ENCODE results near the gene CDH4.

Gene CDH4

DNA sequence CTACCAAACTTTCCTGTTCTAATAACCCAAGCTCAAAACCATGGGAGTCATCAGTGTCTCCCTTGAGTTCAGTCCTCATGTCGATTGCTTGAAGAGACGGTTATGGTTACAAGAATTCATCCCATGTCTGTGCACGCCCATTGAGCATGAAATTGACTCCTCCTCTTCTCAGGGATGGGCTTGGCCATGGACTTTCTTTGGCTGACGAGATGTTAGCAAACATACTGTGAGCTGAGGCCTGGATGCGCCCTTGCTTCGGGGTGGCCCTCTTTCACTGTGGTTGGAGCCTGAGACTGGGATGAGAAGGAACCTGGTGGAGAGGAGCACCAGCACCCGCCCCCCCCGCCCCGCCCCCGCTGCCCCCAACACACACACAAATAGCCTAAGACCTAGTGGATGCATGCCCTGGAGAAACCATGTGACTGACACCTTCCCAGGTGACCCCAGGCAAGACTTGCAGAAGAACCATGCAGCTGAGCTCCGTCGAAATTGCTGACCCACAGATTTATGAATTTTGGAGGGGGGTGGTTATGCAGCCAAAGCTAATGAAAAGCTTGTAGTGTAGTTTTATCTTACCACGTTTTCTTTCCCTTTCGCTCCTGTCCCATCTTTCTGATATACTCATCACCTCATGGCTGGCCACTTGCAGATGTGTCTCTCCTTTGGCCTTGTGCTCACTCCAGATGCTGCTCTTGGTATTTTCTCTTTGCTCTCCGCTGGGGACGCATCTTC is 231.4 kb downstream of the CDH4 start:
- H3K36me3 ChIP-seq = no peaks in the 10 kb centered on the region
- H3K9me3 ChIP-seq = no peaks in the 10 kb centered on the region
- TF ChIP-seq, protein P1, sequence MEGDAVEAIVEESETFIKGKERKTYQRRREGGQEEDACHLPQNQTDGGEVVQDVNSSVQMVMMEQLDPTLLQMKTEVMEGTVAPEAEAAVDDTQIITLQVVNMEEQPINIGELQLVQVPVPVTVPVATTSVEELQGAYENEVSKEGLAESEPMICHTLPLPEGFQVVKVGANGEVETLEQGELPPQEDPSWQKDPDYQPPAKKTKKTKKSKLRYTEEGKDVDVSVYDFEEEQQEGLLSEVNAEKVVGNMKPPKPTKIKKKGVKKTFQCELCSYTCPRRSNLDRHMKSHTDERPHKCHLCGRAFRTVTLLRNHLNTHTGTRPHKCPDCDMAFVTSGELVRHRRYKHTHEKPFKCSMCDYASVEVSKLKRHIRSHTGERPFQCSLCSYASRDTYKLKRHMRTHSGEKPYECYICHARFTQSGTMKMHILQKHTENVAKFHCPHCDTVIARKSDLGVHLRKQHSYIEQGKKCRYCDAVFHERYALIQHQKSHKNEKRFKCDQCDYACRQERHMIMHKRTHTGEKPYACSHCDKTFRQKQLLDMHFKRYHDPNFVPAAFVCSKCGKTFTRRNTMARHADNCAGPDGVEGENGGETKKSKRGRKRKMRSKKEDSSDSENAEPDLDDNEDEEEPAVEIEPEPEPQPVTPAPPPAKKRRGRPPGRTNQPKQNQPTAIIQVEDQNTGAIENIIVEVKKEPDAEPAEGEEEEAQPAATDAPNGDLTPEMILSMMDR (IDR thresholded peaks at IDR 0.05) = no peak
- no peaks in the 10 kb centered on the region for H3K4me1 ChIP-seq (ENCODE audit: control insufficient read depth in 1 of 2, insufficient read depth in 1 of 2, low read depth in 1 of 2, low read length in 1 of 2)
- H3K27ac ChIP-seq = no peak overlapping the region
- H3K27me3 ChIP-seq = no peaks in the 10 kb centered on the region
- H3K4me3 ChIP-seq (ENCODE audit: low read depth in 1 of 2, low read length in 1 of 2) = no peak overlapping the region

GRCh38 chr20:61486198-61486597 is 234.1 kb downstream of the CDH4 start:
- no peaks in the 10 kb centered on the region for H3K36me3 ChIP-seq
- H3K27me3 ChIP-seq = no peaks in the 10 kb centered on the region
- no peak overlapping the region for H3K4me3 ChIP-seq (ENCODE audit: low read depth in 1 of 2, low read length in 1 of 2)
- TF ChIP-seq, protein P1 (IDR thresholded peaks at IDR 0.05) = no peak
- no peaks in the 10 kb centered on the region for H3K9me3 ChIP-seq
- no peaks in the 10 kb centered on the region for H3K4me1 ChIP-seq (ENCODE audit: control insufficient read depth in 1 of 2, insufficient read depth in 1 of 2, low read depth in 1 of 2, low read length in 1 of 2)
- no peak overlapping the region for H3K27ac ChIP-seq

GRCh38 chr20:61487346-61487996 is 235.4 kb downstream of the CDH4 start:
- TF ChIP-seq, protein P1 (IDR thresholded peaks at IDR 0.05) = no peak
- no peaks in the 10 kb centered on the region for H3K4me1 ChIP-seq (ENCODE audit: control insufficient read depth in 1 of 2, insufficient read depth in 1 of 2, low read depth in 1 of 2, low read length in 1 of 2)
- no peak overlapping the region for H3K27ac ChIP-seq
- H3K27me3 ChIP-seq = no peaks in the 10 kb centered on the region
- no peaks in the 10 kb centered on the region for H3K36me3 ChIP-seq
- no peaks in the 10 kb centered on the region for H3K9me3 ChIP-seq
- H3K4me3 ChIP-seq (ENCODE audit: low read depth in 1 of 2, low read length in 1 of 2) = no peak overlapping the region

GRCh38 chr20:61487997-61488371 is 235.9 kb downstream of the CDH4 start:
- Histone ChIP-seq H3K27me3 (no peaks in the 10 kb centered on the region), H3K27ac (no peak overlapping the region), H3K9me3 (no peaks in the 10 kb centered on the region), H3K4me3 (ENCODE audit: low read depth in 1 of 2, low read length in 1 of 2) (no peak overlapping the region), H3K36me3 (no peaks in the 10 kb centered on the region), H3K4me1 (ENCODE audit: control insufficient read depth in 1 of 2, insufficient read depth in 1 of 2, low read depth in 1 of 2, low read length in 1 of 2) (no peaks in the 10 kb centered on the region)
- TF ChIP-seq, protein P1 (IDR thresholded peaks at IDR 0.05) = no peak

GRCh38 chr20:61490721-61491120 is 238.7 kb downstream of the CDH4 start:
- Histone ChIP-seq H3K36me3 (no peaks in the 10 kb centered on the region), H3K27ac (no peak overlapping the region), H3K4me1 (ENCODE audit: control insufficient read depth in 1 of 2, insufficient read depth in 1 of 2, low read depth in 1 of 2, low read length in 1 of 2) (no peaks in the 10 kb centered on the region), H3K4me3 (ENCODE audit: low read depth in 1 of 2, low read length in 1 of 2) (no peak overlapping the region), H3K9me3 (no peaks in the 10 kb centered on the region), H3K27me3 (no peaks in the 10 kb centered on the region)
- TF ChIP-seq, protein P1 (IDR thresholded peaks at IDR 0.05) = no peak
